Mucosa of rectum (tissue), 2 donors: Measurements from ENCODE around the gene CRYGN.
A peak's percentile ranks its signal among the peaks of the same experiment; 100 is the strongest.

ENCODE experiments used
- H3K27ac ChIP-seq, 2 donors: one replicate each; pipeline ENCODE4 v1.7.0; 2013; ENCODE audit warnings: inconsistent platforms in 2 of 2, low read depth in 2 of 2, low read length in 2 of 2
- H3K27me3 ChIP-seq, 2 donors: one replicate each; pipeline ENCODE4 v1.7.0; 2013; ENCODE audit warnings: low read length in 2 of 2; ENCODE audit not compliant: control insufficient read depth in 2 of 2, insufficient read depth in 2 of 2
- H3K36me3 ChIP-seq, 2 donors: one replicate each; pipeline ENCODE4 v1.7.0; 2013; ENCODE audit warnings: low read length in 2 of 2; ENCODE audit not compliant: control insufficient read depth in 2 of 2, insufficient read depth in 2 of 2
- H3K4me1 ChIP-seq, 2 donors: one replicate each; pipeline ENCODE4 v1.7.0; 2013; ENCODE audit warnings: low read length in 2 of 2, mild to moderate bottlenecking in 1 of 2; ENCODE audit not compliant: control insufficient read depth in 2 of 2, insufficient read depth in 2 of 2
- H3K4me3 ChIP-seq, 2 donors: one replicate each; pipeline ENCODE4 v1.7.0; 2013; ENCODE audit warnings: low read length in 2 of 2
- H3K9ac ChIP-seq, 2 donors: one replicate each; pipeline ENCODE4 v1.7.0; 2013; ENCODE audit warnings: low read length in 2 of 2, low read depth in 1 of 2, mild to moderate bottlenecking in 1 of 2
- H3K9me3 ChIP-seq, 2 donors: one replicate each; pipeline ENCODE4 v1.7.0; 2013; ENCODE audit warnings: low read length in 2 of 2; ENCODE audit not compliant: control insufficient read depth in 2 of 2
- donor health status: healthy.
- donor health status: Normal muscosa, but diverticular disease.

Gene CRYGN

DNA sequence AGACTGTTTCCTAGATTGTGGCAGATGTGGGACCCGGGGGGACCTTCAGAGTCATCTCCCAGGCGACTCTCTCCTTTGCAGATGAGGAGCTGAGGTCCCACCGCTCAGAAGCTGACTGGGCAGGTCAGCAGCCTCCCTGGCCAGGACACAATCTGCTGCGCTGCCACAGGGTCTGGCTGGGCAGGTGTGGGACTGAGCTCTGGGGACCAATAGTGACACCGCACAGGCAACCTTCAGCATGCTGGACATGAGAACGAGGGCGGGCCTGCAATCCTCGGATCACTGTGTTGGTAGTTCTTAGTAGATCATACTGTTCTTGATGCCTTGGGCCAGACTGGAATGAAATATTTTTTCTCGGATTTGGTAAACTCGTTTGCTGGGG, 20.5 kb upstream of the CRYGN start:
- no peaks in the 10 kb centered on the region for H3K9me3 ChIP-seq
- H3K4me1 ChIP-seq, result peaks cover 20 to 28% of the 10 kb centered on the region in 2 donors
- peak overlapping the region; percentile 80 to 85 for H3K27ac ChIP-seq
- peak overlapping the region; percentile 53 to 56 for H3K9ac ChIP-seq
- peaks cover 4% of the 10 kb centered on the region in 2 donors for H3K36me3 ChIP-seq
- peak overlapping the region; percentile 9 to 61 for H3K4me3 ChIP-seq
- no peaks in the 10 kb centered on the region for H3K27me3 ChIP-seq

DNA sequence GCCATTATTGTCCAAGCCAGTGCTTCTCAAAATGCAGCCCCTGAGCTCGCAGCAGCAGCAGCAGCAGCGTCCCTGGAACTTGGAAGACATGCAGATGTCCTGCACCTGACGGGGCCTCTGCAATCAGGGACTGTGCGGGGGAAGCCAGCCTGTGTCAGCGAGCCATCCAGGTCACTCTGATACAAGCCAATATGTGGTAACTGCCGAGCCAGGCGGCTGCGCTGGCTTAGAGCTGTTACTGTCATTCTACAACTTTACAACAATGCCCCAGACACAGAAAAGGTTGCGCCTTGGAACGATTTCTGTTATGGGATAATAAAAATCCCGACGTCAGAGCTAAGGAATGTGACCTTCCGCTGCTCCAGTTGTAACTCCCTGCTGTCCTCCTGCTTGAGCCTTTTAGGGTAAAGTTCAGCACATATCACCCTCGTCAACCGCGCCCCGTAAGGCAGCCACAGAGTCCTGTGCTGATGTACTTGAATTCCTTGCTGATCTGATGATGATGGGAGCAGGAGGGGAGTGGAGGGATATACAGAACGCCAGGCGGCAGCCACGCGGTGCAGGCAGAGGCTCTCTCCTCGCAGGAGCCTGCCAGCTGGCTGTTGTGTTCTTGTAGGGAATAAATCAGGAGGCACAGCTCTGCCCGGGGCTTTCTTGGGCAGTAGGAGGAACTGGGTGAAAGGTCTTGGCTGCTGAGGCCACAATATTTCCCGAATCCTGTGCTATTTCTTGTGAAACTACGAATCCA, 20.0 kb upstream of the CRYGN start:
- Histone ChIP-seq H3K4me3 (peak overlapping the region; percentile 45 to 61), H3K9ac (peak overlapping the region; percentile 56 to 68), H3K4me1 (peaks cover 20 to 28% of the 10 kb centered on the region in 2 donors)

DNA sequence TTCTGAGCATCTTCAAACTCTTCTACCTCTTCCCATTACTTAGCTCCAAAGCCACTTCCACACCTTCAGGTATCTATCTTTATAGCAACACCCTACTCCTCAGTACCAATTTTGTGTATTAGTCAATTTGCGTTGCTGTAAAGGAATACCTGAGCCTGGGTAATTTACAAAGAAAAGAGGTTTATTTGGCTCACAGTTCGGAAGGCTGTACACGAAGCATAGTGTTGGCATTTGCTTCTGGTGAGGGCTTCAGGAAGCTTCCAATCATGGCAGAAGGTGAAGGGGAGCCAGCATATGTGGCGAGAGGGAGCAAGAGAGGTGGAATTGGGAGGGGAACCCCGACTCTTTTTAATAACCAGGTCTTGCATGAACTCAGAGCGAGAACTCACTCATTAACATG, 17.6 kb upstream of the CRYGN start:
- Histone ChIP-seq H3K4me3 (no peak overlapping the region), H3K9me3 (no peaks in the 10 kb centered on the region), H3K27ac (no peak overlapping the region), H3K4me1 (peaks cover 20 to 28% of the 10 kb centered on the region in 2 donors), H3K27me3 (no peaks in the 10 kb centered on the region), H3K36me3 (no peaks in the 10 kb centered on the region), H3K9ac (no peak overlapping the region)

More for the DNA sequence above, 20.0 kb upstream of the CRYGN start:
- Histone ChIP-seq H3K36me3 (no peaks in the 10 kb centered on the region), H3K27ac (peak overlapping the region; percentile 80 to 85), H3K27me3 (no peaks in the 10 kb centered on the region), H3K9me3 (no peaks in the 10 kb centered on the region)

DNA sequence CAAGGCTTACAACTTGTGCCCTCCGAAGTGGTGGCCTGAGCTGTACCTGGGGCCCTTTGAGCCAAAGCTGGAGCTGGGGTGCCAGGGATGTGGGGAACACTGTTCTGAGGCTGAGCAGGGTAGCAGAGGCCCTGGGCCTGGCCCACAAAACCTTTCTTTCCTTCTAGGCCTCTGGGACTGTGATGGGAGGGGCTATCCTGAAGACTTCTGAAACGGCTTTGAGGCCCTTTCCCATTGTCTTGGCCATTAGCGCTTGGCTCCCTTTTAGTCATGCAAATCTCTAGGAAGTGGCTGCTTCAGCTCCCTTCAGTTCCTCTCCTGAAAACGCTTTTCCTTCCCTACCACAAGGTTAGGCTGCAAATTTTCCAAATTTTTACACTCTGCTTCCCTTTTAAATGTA, 16.8 kb upstream of the CRYGN start:
- no peaks in the 10 kb centered on the region for H3K27me3 ChIP-seq
- peaks cover 20 to 24% of the 10 kb centered on the region in 2 donors for H3K4me1 ChIP-seq
- no peak overlapping the region for H3K9ac ChIP-seq
- no peaks in the 10 kb centered on the region for H3K9me3 ChIP-seq
- H3K36me3 ChIP-seq, result no peaks in the 10 kb centered on the region
- no peak overlapping the region for H3K4me3 ChIP-seq
- H3K27ac ChIP-seq, result no peak overlapping the region

DNA sequence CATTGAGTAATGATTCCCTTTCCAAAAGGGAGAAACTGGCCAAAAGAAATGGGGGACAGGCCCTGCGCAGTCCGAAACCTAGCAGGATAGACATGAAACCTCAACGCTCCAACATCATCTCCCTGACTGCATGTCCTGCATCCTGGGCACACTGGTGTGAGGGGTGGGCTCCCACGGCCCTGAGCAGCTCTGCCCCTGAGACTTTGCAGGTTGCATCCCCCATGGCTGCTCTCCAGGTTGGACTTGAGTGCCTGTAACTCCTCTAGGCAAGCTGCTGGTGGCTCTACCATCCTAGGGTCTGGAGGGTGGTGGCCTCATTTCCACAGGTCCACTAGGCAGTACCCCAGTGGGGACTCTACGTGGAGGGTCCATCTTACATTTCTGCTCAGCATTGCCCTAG, 16.3 kb upstream of the CRYGN start:
- Histone ChIP-seq H3K9ac (no peak overlapping the region), H3K4me3 (no peak overlapping the region), H3K27ac (no peak overlapping the region), H3K4me1 (peaks cover 20 to 23% of the 10 kb centered on the region in 2 donors), H3K27me3 (no peaks in the 10 kb centered on the region), H3K9me3 (no peaks in the 10 kb centered on the region), H3K36me3 (no peaks in the 10 kb centered on the region)

DNA sequence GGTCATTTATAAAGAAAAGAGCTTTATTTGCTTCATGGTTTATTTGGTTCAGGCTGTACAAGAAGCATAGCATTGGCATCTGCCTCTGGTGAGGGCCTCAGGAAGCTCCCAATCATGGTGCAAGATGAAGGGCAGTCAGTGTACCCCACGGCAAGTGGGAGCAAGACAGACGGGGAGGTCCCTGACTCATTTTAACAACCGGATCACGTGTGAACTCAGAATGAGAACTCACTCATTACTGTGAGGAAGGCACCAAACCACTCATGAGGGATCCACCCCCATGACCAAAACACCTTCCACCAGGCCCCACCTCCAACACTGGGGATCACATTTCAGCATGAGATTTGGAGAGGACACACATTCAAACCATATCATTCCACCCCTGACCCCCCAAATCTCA, 15.7 kb upstream of the CRYGN start:
- Histone ChIP-seq H3K36me3 (no peaks in the 10 kb centered on the region), H3K9me3 (no peaks in the 10 kb centered on the region), H3K4me1 (peaks cover 18% of the 10 kb centered on the region in 2 donors), H3K27me3 (no peaks in the 10 kb centered on the region), H3K9ac (no peak overlapping the region), H3K27ac (no peak overlapping the region), H3K4me3 (no peak overlapping the region)

DNA sequence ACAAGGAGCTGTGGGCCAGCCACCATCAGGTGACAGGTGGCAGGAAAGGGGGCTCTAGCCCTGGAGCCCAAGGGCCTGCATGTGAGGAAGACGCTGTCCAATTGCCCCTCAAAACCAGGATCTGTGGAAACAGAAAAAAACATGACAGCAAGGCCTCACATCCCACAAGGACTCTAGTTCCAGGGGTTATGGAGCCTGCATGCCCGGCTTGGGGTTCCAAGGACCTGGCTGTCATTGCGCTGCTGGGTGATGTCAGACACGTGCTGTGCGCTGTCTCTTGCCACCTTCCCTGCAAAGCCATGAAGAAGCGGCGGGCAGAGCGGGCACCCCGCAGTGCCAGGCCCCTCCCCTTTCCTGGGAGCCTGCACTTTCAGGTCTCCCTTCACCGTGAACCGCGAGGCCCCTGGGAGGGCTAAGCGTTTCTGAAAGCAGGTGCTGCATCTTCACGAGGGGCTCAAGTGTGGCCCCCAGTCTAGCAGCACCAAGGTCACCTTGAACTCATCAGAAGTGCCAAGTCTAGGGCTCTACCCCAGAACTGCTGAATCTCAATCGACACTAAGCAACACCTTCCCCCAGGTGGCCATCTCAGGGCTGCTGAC, 15.1 kb upstream of the CRYGN start:
- H3K36me3 ChIP-seq, result no peaks in the 10 kb centered on the region
- H3K27me3 ChIP-seq, result no peaks in the 10 kb centered on the region
- no peak overlapping the region for H3K4me3 ChIP-seq
- peaks cover 11% of the 10 kb centered on the region in 2 donors for H3K4me1 ChIP-seq
- H3K9ac ChIP-seq, result no peak overlapping the region
- no peak overlapping the region for H3K27ac ChIP-seq
- H3K9me3 ChIP-seq, result no peaks in the 10 kb centered on the region

DNA sequence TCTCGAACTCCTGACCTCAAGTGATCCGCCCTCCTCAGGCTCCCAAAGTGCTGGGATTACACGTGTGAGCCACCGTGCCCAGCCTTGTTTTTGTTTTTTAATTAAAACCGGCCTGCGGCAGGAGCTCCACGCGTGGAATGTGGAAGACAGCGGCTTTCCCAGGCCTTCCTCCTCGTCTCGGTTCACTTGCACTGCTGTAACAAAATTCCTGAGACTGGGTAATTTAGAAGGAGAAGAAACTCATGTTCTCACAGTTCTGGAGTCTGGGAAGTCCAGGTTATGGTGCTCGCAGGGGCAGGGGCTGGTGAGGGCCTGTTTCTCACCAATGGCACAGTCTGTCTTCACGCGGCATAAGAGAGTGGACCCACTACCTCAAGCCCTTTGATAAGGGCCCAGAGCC, 14.4 kb upstream of the CRYGN start:
- no peaks in the 10 kb centered on the region for H3K36me3 ChIP-seq
- H3K27ac ChIP-seq, result no peak overlapping the region
- no peaks in the 10 kb centered on the region for H3K27me3 ChIP-seq
- H3K4me3 ChIP-seq, result no peak overlapping the region
- no peak overlapping the region for H3K9ac ChIP-seq
- H3K4me1 ChIP-seq, result peaks cover 4% of the 10 kb centered on the region in 2 donors
- no peaks in the 10 kb centered on the region for H3K9me3 ChIP-seq

DNA sequence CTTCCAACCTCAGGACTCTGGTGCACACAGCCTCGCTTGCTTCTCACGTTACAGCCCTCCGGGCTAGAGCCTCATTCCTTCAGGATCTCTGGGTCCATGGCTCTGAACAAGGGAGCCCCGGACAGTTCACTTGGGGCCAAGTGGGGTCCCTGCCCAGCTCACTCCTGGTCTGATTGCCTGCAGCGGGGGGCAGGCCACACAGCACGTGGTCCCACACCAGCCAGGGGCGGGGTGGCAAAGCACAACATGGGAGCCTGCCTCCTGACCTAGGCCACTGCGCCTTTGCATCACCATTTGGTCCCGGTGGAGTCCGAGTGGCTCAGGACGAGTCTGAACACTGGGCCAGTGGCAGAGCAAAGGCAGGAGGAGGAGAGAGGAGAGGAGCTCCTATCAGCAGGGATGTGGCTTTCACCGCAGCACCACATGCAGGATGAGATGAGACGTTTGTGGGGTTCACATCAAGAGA, 13.4 kb upstream of the CRYGN start:
- Histone ChIP-seq H3K9me3 (no peaks in the 10 kb centered on the region), H3K4me3 (no peak overlapping the region), H3K27me3 (no peaks in the 10 kb centered on the region), H3K9ac (no peak overlapping the region), H3K27ac (no peak overlapping the region), H3K36me3 (no peaks in the 10 kb centered on the region), H3K4me1 (peaks cover 2 to 3% of the 10 kb centered on the region in 2 donors)

DNA sequence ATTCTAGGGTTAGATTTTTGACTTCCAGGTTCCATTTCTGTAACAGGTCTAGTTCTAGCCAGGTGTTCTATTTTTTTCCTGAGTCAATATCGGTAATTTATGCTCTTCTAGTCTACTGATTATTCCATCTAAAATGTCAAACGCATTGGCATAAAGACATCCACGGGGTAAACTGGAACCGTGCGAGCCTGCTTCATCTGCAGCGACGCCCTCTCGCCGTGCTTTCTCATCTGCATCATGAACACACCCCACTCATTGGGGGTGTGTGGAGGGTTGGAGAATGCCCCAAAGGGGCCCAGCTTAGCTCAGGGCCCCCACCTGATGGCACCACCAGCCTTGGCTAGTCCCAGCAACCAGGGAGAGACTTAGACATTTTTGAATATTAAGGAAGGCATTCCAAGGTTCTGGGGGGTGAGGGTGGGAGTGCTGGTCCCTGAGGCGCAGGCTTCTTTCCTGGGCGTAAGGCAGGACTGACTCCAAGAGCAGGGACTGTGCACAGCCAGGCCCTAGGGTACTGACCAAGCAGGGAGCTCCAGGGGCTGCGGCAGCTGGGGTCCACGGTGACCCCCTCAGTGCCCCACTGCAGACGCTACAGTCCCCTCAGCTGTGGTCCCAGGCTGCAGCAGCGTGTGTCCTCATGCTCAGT, 12.9 kb upstream of the CRYGN start:
- Histone ChIP-seq H3K27me3 (no peaks in the 10 kb centered on the region), H3K9ac (no peak overlapping the region), H3K4me3 (no peak overlapping the region), H3K9me3 (no peaks in the 10 kb centered on the region), H3K4me1 (peaks cover 4 to 6% of the 10 kb centered on the region in 2 donors), H3K27ac (no peak overlapping the region), H3K36me3 (no peaks in the 10 kb centered on the region)
